HEK293 (cell line): ENCODE data around the gene CDC73.

Experiments
- CTCF ChIP-seq: fragments of 450-650 bp; formaldehyde crosslinking; IDR thresholded peaks from 2 replicates; pipeline ENCODE4 v1.5.1; 2016; ENCODE audit warnings: missing biosample characterization, missing genetic modification characterization
- MYNN ChIP-seq: fragments of 450-650 bp; formaldehyde crosslinking; IDR thresholded peaks from 2 replicates; pipeline ENCODE4 v1.5.1; 2016; ENCODE audit warnings: missing biosample characterization, missing genetic modification characterization, borderline replicate concordance
- REST ChIP-seq: fragments of 450-650 bp; formaldehyde crosslinking; IDR thresholded peaks from 2 replicates; pipeline ENCODE4 v1.5.1; 2016; ENCODE audit warnings: missing biosample characterization, missing genetic modification characterization
- SP3 ChIP-seq: fragments of 450-650 bp; formaldehyde crosslinking; IDR thresholded peaks from 2 replicates; pipeline ENCODE4 v1.5.1; 2016; ENCODE audit warnings: missing biosample characterization, missing genetic modification characterization
- TCF7L2 ChIP-seq: IDR thresholded peaks from 2 replicates; pipeline ENCODE4 v1.6.1; 2011; ENCODE audit warnings: low read depth, mild to moderate bottlenecking, inconsistent platforms, low read length, moderate library complexity, borderline replicate concordance
- TSHZ1 ChIP-seq: fragments of 450-650 bp; formaldehyde crosslinking; IDR thresholded peaks from 2 replicates; pipeline ENCODE4 v1.5.1; 2016; ENCODE audit warnings: missing biosample characterization, missing genetic modification characterization, borderline replicate concordance
- YY1 ChIP-seq: fragments of 450-650 bp; formaldehyde crosslinking; IDR thresholded peaks from 2 replicates; pipeline ENCODE4 v1.5.1; 2018; ENCODE audit warnings: missing biosample characterization, missing genetic modification characterization
- ZBTB17 ChIP-seq: fragments of 450-650 bp; formaldehyde crosslinking; IDR thresholded peaks from 2 replicates; pipeline ENCODE4 v1.5.1; 2016; ENCODE audit warnings: missing biosample characterization, missing genetic modification characterization
- ZNF121 ChIP-seq: fragments of 450-650 bp; formaldehyde crosslinking; IDR thresholded peaks from 2 replicates; pipeline ENCODE4 v1.5.1; 2016; ENCODE audit warnings: missing biosample characterization, missing genetic modification characterization
- ZNF311 ChIP-seq: fragments of 450-650 bp; formaldehyde crosslinking; IDR thresholded peaks from 2 replicates; pipeline ENCODE4 v1.5.1; 2017; ENCODE audit warnings: missing biosample characterization, missing genetic modification characterization, borderline replicate concordance
- ZNF354C ChIP-seq: fragments of 450-650 bp; formaldehyde crosslinking; IDR thresholded peaks from 2 replicates; pipeline ENCODE4 v1.5.1; 2016; ENCODE audit warnings: missing biosample characterization, missing genetic modification characterization, low read depth, borderline replicate concordance
- ZNF544 ChIP-seq: fragments of 450-650 bp; formaldehyde crosslinking; IDR thresholded peaks from 2 replicates; pipeline ENCODE4 v1.5.0; 2017; ENCODE audit warnings: missing biosample characterization, missing genetic modification characterization

- TF ChIP-seq CTCF (no peak), MYNN (no peak), SP3 (tag by site-specific recombination) (no peak), ZBTB17 (tag by site-specific recombination) (no peak), ZNF544 (tag by site-specific recombination) (no peak), ZNF121 (tag by site-specific recombination) (no peak), ZNF311 (no peak), TSHZ1 (tag by site-specific recombination) (no peak), REST (no peak), YY1 (tag by site-specific recombination) (no peak), TCF7L2 (no peak), ZNF354C (tag by site-specific recombination) (no peak)
Measured at GRCh38 chr1:193229136-193229535, 107.3 kb downstream of the CDC73 start.
